ENCODE results near the gene ZNF710.

Gene ZNF710

GRCh38 chr15:90022345-90022744, 21.2 kb downstream of the ZNF710 start:
- no peak overlapping the region for H3K27ac ChIP-seq
- H3K79me2 ChIP-seq: peaks cover 4% of the 10 kb centered on the region
- H3K4me2 ChIP-seq (ENCODE audit: low read length): no peak overlapping the region
- H3K9me3 ChIP-seq (ENCODE audit: control insufficient read depth, low read length): no peaks in the 10 kb centered on the region
- H3K4me1 ChIP-seq: no peaks in the 10 kb centered on the region
- no peak overlapping the region for H3K4me3 ChIP-seq (ENCODE audit: low read depth, low read length)
- H3K27me3 ChIP-seq (ENCODE audit: control insufficient read depth, insufficient read depth, low read length): no peaks in the 10 kb centered on the region
- no peak overlapping the region for H3K9ac ChIP-seq
- no peaks in the 10 kb centered on the region for H3K36me3 ChIP-seq (ENCODE audit: control insufficient read depth, insufficient read depth, low read length)
- no peak overlapping the region for H2AFZ ChIP-seq
- TF ChIP-seq, protein P1, sequence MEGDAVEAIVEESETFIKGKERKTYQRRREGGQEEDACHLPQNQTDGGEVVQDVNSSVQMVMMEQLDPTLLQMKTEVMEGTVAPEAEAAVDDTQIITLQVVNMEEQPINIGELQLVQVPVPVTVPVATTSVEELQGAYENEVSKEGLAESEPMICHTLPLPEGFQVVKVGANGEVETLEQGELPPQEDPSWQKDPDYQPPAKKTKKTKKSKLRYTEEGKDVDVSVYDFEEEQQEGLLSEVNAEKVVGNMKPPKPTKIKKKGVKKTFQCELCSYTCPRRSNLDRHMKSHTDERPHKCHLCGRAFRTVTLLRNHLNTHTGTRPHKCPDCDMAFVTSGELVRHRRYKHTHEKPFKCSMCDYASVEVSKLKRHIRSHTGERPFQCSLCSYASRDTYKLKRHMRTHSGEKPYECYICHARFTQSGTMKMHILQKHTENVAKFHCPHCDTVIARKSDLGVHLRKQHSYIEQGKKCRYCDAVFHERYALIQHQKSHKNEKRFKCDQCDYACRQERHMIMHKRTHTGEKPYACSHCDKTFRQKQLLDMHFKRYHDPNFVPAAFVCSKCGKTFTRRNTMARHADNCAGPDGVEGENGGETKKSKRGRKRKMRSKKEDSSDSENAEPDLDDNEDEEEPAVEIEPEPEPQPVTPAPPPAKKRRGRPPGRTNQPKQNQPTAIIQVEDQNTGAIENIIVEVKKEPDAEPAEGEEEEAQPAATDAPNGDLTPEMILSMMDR (IDR thresholded peaks at IDR 0.05): no peak

- no peak overlapping the region for H3K4me3 ChIP-seq (ENCODE audit: low read depth, low read length)
- H3K9me3 ChIP-seq (ENCODE audit: control insufficient read depth, low read length): no peaks in the 10 kb centered on the region
- H3K79me2 ChIP-seq: peaks cover 4% of the 10 kb centered on the region
- no peak overlapping the region for H2AFZ ChIP-seq
- H3K36me3 ChIP-seq (ENCODE audit: control insufficient read depth, insufficient read depth, low read length): no peaks in the 10 kb centered on the region
- H3K9ac ChIP-seq: no peak overlapping the region
- H3K4me2 ChIP-seq (ENCODE audit: low read length): no peak overlapping the region
- H3K27ac ChIP-seq: no peak overlapping the region
- no peaks in the 10 kb centered on the region for H3K27me3 ChIP-seq (ENCODE audit: control insufficient read depth, insufficient read depth, low read length)
- TF ChIP-seq, protein P1 (IDR thresholded peaks at IDR 0.05): no peak
- no peaks in the 10 kb centered on the region for H3K4me1 ChIP-seq
Measured at GRCh38 chr15:90022905-90023700, 22.0 kb downstream of the ZNF710 start.

GRCh38 chr15:90024406-90024805, 23.3 kb downstream of the ZNF710 start:
- H3K9ac ChIP-seq: no peak overlapping the region
- H2AFZ ChIP-seq: no peak overlapping the region
- no peak overlapping the region for H3K4me2 ChIP-seq (ENCODE audit: low read length)
- peaks cover 4% of the 10 kb centered on the region for H3K79me2 ChIP-seq
- no peaks in the 10 kb centered on the region for H3K9me3 ChIP-seq (ENCODE audit: control insufficient read depth, low read length)
- no peak overlapping the region for H3K27ac ChIP-seq
- H3K36me3 ChIP-seq (ENCODE audit: control insufficient read depth, insufficient read depth, low read length): no peaks in the 10 kb centered on the region
- H3K4me3 ChIP-seq (ENCODE audit: low read depth, low read length): no peak overlapping the region
- H3K27me3 ChIP-seq (ENCODE audit: control insufficient read depth, insufficient read depth, low read length): no peaks in the 10 kb centered on the region
- TF ChIP-seq, protein P1 (IDR thresholded peaks at IDR 0.05): no peak
- H3K4me1 ChIP-seq: no peaks in the 10 kb centered on the region

GRCh38 chr15:90025489-90026033, 24.4 kb downstream of the ZNF710 start:
- TF ChIP-seq, protein P1 (IDR thresholded peaks at IDR 0.05): no peak
- H3K27ac ChIP-seq: no peak overlapping the region

More at GRCh38 chr15:90025489-90026033, 24.4 kb downstream of the ZNF710 start:
- no peak overlapping the region for H2AFZ ChIP-seq
- H3K9ac ChIP-seq: no peak overlapping the region
- H3K79me2 ChIP-seq: peaks cover 4% of the 10 kb centered on the region
- H3K36me3 ChIP-seq (ENCODE audit: control insufficient read depth, insufficient read depth, low read length): no peaks in the 10 kb centered on the region
- H3K9me3 ChIP-seq (ENCODE audit: control insufficient read depth, low read length): no peaks in the 10 kb centered on the region
- H3K27me3 ChIP-seq (ENCODE audit: control insufficient read depth, insufficient read depth, low read length): no peaks in the 10 kb centered on the region
- H3K4me1 ChIP-seq: no peaks in the 10 kb centered on the region
- no peak overlapping the region for H3K4me2 ChIP-seq (ENCODE audit: low read length)
- H3K4me3 ChIP-seq (ENCODE audit: low read depth, low read length): no peak overlapping the region
